Uterus (tissue), 2 donors: ENCODE data around the gene PTPRN2.

ENCODE experiments used
- CTCF ChIP-seq, 4 experiments: fragments of 200-600 bp in 2 of 4; fragments of 450-650 bp in 2 of 4; sonication (generic) in 2 of 4; IDR thresholded peaks; one replicate each; pipeline ENCODE4 v1.5.1; 2016 to 2019; ENCODE audit warnings: antibody characterized with exemption in 4 of 4, mild to moderate bottlenecking in 2 of 4, moderate library complexity in 1 of 4
- POLR2A ChIP-seq, 2 donors: fragments of 450-650 bp; IDR thresholded peaks; one replicate each; pipeline ENCODE4 v1.6.1; 2016; ENCODE audit warnings: antibody characterized with exemption in 2 of 2, mild to moderate bottlenecking in 1 of 2, moderate library complexity in 1 of 2

DNA sequence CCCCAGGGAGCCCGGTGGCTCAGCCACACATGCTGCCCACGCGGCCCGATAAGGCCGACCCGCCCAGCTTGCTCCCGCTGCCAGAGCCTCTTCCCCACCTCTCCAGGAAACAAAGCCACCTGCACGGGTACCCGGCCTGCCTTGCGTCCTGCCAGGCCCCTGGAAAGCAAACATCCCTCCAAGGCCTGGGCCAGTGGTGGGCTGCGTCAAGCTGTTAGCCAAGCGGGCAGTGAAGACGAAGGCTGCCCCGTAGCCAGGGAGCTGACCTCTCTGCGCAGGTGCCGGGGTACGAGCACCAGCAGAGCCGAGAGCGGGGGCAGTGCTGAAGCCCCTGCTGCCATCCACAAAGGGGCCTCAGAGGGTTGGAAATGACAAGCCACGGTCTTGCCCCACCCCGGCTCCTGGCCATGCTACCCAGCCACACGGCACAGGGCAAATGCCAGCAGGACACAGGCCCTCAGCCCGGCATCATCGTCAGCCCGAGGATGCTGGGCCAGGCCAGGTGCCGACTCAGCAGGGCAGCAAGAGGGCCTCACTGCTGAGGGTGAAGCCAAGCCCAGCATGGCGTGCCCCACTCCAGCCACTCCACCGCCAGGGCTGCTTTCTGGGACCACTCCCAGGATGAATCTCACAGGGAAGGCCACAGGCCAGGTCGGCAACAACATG is 140.0 kb downstream of the PTPRN2 start:
- TF ChIP-seq POLR2A (IDR thresholded peaks at IDR 0.05) (no peak), CTCF (IDR thresholded peaks at IDR 0.05) (no peak)
